A673 (cell line): ENCODE results near the gene CEP131. TPM values are rescaled to one million over a fixed set of nuclear protein-coding genes. Genes with fewer than 3 reads are reported as not detected.

Experiments used
- BruUV-seq: library from RNA; stranded (reverse); fragments of 400-500 nt; replicated peaks from 2 replicates; lab custom pipeline; 2021; lab: Mats Ljungman, UMichigan
- CTCF ChIA-PET: fragments of 300-600 bp; sonication (Branson Sonifier 250); formaldehyde crosslinking; loops from one replicate; lab custom pipeline; 2022; ENCODE audit warnings: antibody characterized with exemption; lab: Charles Lee
- POLR2A ChIA-PET: fragments of 300-600 bp; sonication (Branson Sonifier 250); formaldehyde crosslinking; loops from one replicate; lab custom pipeline; 2022; ENCODE audit warnings: antibody characterized with exemption; ENCODE audit not compliant: low non-redundant PET; lab: Charles Lee
- DNase-seq: peaks from one replicate; pipeline ENCODE4 v3.0.0-alpha.2; 2015; ENCODE audit warnings: low spot score
- H3K27ac ChIP-seq: fragments of 200-600 bp; sonication (generic); 2 replicates; pipeline ENCODE4 v1.5.1; 2016; ENCODE audit warnings: mixed run types, low read depth, mild to moderate bottlenecking, mixed read lengths, antibody characterized with exemption, low read length; ENCODE audit not compliant: poor library complexity, severe bottlenecking
- H3K27me3 ChIP-seq: fragments of 200-600 bp; sonication (generic); replicated peaks from 2 replicates; pipeline ENCODE4 v1.6.1; 2017; ENCODE audit warnings: mixed run types, low read depth, mild to moderate bottlenecking, mixed read lengths, antibody characterized with exemption, low read length; ENCODE audit not compliant: insufficient read depth, poor library complexity
- H3K36me3 ChIP-seq: fragments of 200-600 bp; sonication (generic); 2 replicates; pipeline ENCODE4 v1.6.1; 2016; ENCODE audit warnings: mixed run types, mild to moderate bottlenecking, mixed read lengths, antibody characterized with exemption, low read length; ENCODE audit not compliant: insufficient read depth, poor library complexity, severe bottlenecking
- H3K4me1 ChIP-seq: fragments of 200-600 bp; sonication (generic); 2 replicates; pipeline ENCODE4 v1.6.1; 2017; ENCODE audit warnings: mixed run types, mild to moderate bottlenecking, mixed read lengths, antibody characterized with exemption, low read length; ENCODE audit not compliant: insufficient read depth, poor library complexity, severe bottlenecking
- H3K4me3 ChIP-seq: fragments of 200-600 bp; sonication (generic); 2 replicates; pipeline ENCODE4 v1.5.1; 2016; ENCODE audit warnings: low read depth, mixed run types, mild to moderate bottlenecking, mixed read lengths, low read length; ENCODE audit not compliant: poor library complexity, severe bottlenecking
- H3K9me3 ChIP-seq: fragments of 200-600 bp; sonication (generic); 2 replicates; pipeline ENCODE4 v1.6.1; 2016; ENCODE audit warnings: mixed run types, low read depth, mild to moderate bottlenecking, mixed read lengths, antibody characterized with exemption, low read length; ENCODE audit not compliant: poor library complexity, severe bottlenecking
- CTCF ChIP-seq: fragments of 300-800, 200-600 bp; sonication (generic); conservative IDR thresholded peaks from 2 replicates; pipeline ENCODE4 v1.5.1; 2017; ENCODE audit warnings: low read depth, mild to moderate bottlenecking, antibody characterized with exemption, low read length, moderate library complexity, mixed read lengths
- EZH2 ChIP-seq: fragments of 200-600 bp; sonication (generic); IDR thresholded peaks from 2 replicates; pipeline ENCODE4 v1.6.1; 2017; ENCODE audit warnings: borderline replicate concordance, low read depth, mild to moderate bottlenecking, mixed read lengths, antibody characterized with exemption, low read length; ENCODE audit not compliant: poor library complexity, severe bottlenecking
- intact Hi-C: fragments of 100-400 bp; cut with micrococcal nuclease; formaldehyde crosslinking; loops from one replicate; pipeline ENCODE4 v1.10.0; 2022; ENCODE audit not compliant: unreplicated experiment
- total RNA-seq: library from RNA; stranded (reverse); gene quantifications from 2 replicates; pipeline ENCODE4 v1.2.3, GENCODE V29; 2021

The CEP131 gene
- total RNA-seq, 1 experiment from 2014 or later: 27.1 TPM

GRCh38 chr17:81260641-81261040 lies 37.9 kb upstream of the CEP131 start:
- no peak for DNase-seq
- BruUV-seq: no TSS peak
- TF ChIP-seq EZH2 (no peak), CTCF (no peak)
- Histone ChIP-seq H3K27me3 (no peaks in the 10 kb centered on the region), H3K4me3 (no peak overlapping the region), H3K36me3 (peaks cover 10% of the 10 kb centered on the region), H3K9me3 (no peaks in the 10 kb centered on the region), H3K27ac (no peak overlapping the region), H3K4me1 (peaks cover 4% of the 10 kb centered on the region)
- intact Hi-C loops: no loop called here
- CTCF ChIA-PET: no interaction called here
- POLR2A ChIA-PET: no interaction called here

- intact Hi-C loops: no loop called here
- peaks cover 10% of the 10 kb centered on the region for H3K36me3 ChIP-seq
- H3K27ac ChIP-seq: no peak overlapping the region
- TF ChIP-seq EZH2 (no peak), CTCF (no peak)
- CTCF ChIA-PET: no interaction called here
- peaks cover 9% of the 10 kb centered on the region for H3K4me1 ChIP-seq
- no peak overlapping the region for H3K4me3 ChIP-seq
- H3K27me3 ChIP-seq: no peaks in the 10 kb centered on the region
- no TSS peak for BruUV-seq
- no peak for DNase-seq
- POLR2A ChIA-PET: no interaction called here
- no peaks in the 10 kb centered on the region for H3K9me3 ChIP-seq
These were observed 37.4 kb upstream of the CEP131 start for GRCh38 chr17:81260171-81260570.

GRCh38 chr17:81259058-81259605 lies 36.4 kb upstream of the CEP131 start:
- no peak overlapping the region for H3K4me3 ChIP-seq
- DNase-seq: no peak
- H3K4me1 ChIP-seq: peaks cover 18% of the 10 kb centered on the region
- intact Hi-C loops: no loop called here
- no peak for TF ChIP-seq EZH2
- TF ChIP-seq CTCF: no peak
- CTCF ChIA-PET: no interaction called here
- no peak overlapping the region for H3K27ac ChIP-seq
- no TSS peak for BruUV-seq
- H3K27me3 ChIP-seq: no peaks in the 10 kb centered on the region
- peaks cover 10% of the 10 kb centered on the region for H3K36me3 ChIP-seq
- no peaks in the 10 kb centered on the region for H3K9me3 ChIP-seq
- POLR2A ChIA-PET: no interaction called here
